ENCODE data around the gene ABI3BP. TPM values are rescaled to one million over a fixed set of nuclear protein-coding genes. Genes with fewer than 3 reads are reported as not detected.
"Not testable (repeated sequence)": the region's sequence is repeated elsewhere in the genome, so short reads cannot be mapped to it uniquely, and the experiment has no call there.

The ABI3BP gene
- total RNA-seq, 1 donor from 2014 or later, result 7.3 TPM

- no peak for DNase-seq (ENCODE audit: extremely low read depth, low read depth, low spot score)
Observed at GRCh38 chr3:100947119-100947518, 46.1 kb downstream of the ABI3BP start.

- DNase-seq (ENCODE audit: extremely low read depth, low read depth, low spot score), result not testable (repeated sequence)
Observed at GRCh38 chr3:100946096-100946495, 47.1 kb downstream of the ABI3BP start.

- no peak for DNase-seq (ENCODE audit: extremely low read depth, low read depth, low spot score)
Observed at GRCh38 chr3:100941451-100941850, 51.8 kb downstream of the ABI3BP start.

- no peak for DNase-seq (ENCODE audit: extremely low read depth, low read depth, low spot score)
Observed at GRCh38 chr3:100941041-100941440, 52.2 kb downstream of the ABI3BP start.

- no peak for DNase-seq (ENCODE audit: extremely low read depth, low read depth, low spot score)
Observed at GRCh38 chr3:100936931-100937330, 56.3 kb downstream of the ABI3BP start.

GRCh38 chr3:100932491-100932890 lies 60.7 kb downstream of the ABI3BP start:
- DNase-seq (ENCODE audit: extremely low read depth, low read depth, low spot score), result no peak

GRCh38 chr3:100928638-100929428 lies 64.4 kb downstream of the ABI3BP start:
- no peak for DNase-seq (ENCODE audit: extremely low read depth, low read depth, low spot score)

- DNase-seq (ENCODE audit: extremely low read depth, low read depth, low spot score), result no peak
Observed at GRCh38 chr3:100927775-100928174, 65.4 kb downstream of the ABI3BP start.

GRCh38 chr3:100915706-100916495 lies 77.3 kb downstream of the ABI3BP start:
- DNase-seq (ENCODE audit: extremely low read depth, low read depth, low spot score), result no peak

- no peak for DNase-seq (ENCODE audit: extremely low read depth, low read depth, low spot score)
Observed at GRCh38 chr3:100913870-100914648, 79.2 kb downstream of the ABI3BP start.

- no peak for DNase-seq (ENCODE audit: extremely low read depth, low read depth, low spot score)
Observed at GRCh38 chr3:100912976-100913545, 80.2 kb downstream of the ABI3BP start.

- no peak for DNase-seq (ENCODE audit: extremely low read depth, low read depth, low spot score)
Observed at GRCh38 chr3:100912571-100912970, 80.7 kb downstream of the ABI3BP start.

GRCh38 chr3:100911956-100912355 lies 81.3 kb downstream of the ABI3BP start:
- DNase-seq (ENCODE audit: extremely low read depth, low read depth, low spot score), result no peak

GRCh38 chr3:100910986-100911385 lies 82.2 kb downstream of the ABI3BP start:
- DNase-seq (ENCODE audit: extremely low read depth, low read depth, low spot score), result no peak

- no peak for DNase-seq (ENCODE audit: extremely low read depth, low read depth, low spot score)
Observed at GRCh38 chr3:100902572-100902971, 90.6 kb downstream of the ABI3BP start.

- DNase-seq (ENCODE audit: extremely low read depth, low read depth, low spot score), result no peak
Observed at GRCh38 chr3:100900671-100901335, 92.4 kb downstream of the ABI3BP start.

- DNase-seq (ENCODE audit: extremely low read depth, low read depth, low spot score), result no peak
Observed at GRCh38 chr3:100899440-100900091, 93.7 kb downstream of the ABI3BP start.

- no peak for DNase-seq (ENCODE audit: extremely low read depth, low read depth, low spot score)
Observed at GRCh38 chr3:100898681-100899080, 94.5 kb downstream of the ABI3BP start.

GRCh38 chr3:100896994-100897393 lies 96.2 kb downstream of the ABI3BP start:
- DNase-seq (ENCODE audit: extremely low read depth, low read depth, low spot score), result no peak

- no peak for DNase-seq (ENCODE audit: extremely low read depth, low read depth, low spot score)
Observed at GRCh38 chr3:100893590-100893989, 99.6 kb downstream of the ABI3BP start.

Data from glomerular endothelial cell (primary cell).